Right lobe of liver (tissue), 4 donors: ENCODE data around the gene CACNA2D4.

Source experiments
- POLR2A ChIP-seq: fragments of 450-650 bp; IDR thresholded peaks from one replicate; pipeline ENCODE4 v1.6.1; 2017; ENCODE audit warnings: antibody characterized with exemption, mild to moderate bottlenecking
- TF ChIP-seq, protein P1 (sequence below), 4 donors: fragments of 200-600 bp in 3 of 4; fragments of 450-650 bp in 1 of 4; IDR thresholded peaks; one replicate each; pipeline versions ENCODE4 v1.5.1 to v1.8.0; 2016 to 2022; ENCODE audit warnings: antibody characterized with exemption in 4 of 4, mild to moderate bottlenecking in 2 of 4
- donor health status: DM: no; HTN: no; CAD: no.
- donor health status: DM: no; HTN: no; CAD: no.
- donor health status: DM: no; HTN: yes; CAD: no.

DNA sequence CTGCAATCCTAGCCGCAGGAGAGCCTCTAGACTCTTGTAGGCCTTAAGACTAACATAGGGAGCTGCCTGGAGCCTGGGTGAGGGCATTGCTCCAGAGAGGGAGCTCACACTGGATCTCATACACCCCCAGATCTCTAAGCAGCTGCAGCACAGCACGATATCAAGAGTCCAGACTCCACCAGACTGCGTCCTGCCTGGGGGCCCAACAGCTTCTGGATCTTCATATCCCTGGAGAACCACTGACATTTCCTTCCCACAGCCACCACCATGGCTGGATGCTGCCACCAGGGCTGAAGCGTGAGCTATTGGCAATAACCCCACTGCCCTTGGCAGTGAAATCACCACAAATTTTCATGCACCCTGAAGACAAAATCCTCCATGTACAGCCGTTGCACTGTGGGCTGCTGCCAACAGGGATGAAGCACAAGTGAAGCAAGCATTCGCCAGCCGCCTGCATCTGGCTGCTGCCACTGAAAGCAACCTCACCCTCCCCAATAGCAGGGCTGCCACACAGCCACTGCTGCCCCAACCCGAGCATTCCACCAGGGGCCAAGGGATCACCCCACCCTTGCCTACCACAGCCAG, 28.2 kb downstream of the CACNA2D4 start:
- TF ChIP-seq, protein P1, sequence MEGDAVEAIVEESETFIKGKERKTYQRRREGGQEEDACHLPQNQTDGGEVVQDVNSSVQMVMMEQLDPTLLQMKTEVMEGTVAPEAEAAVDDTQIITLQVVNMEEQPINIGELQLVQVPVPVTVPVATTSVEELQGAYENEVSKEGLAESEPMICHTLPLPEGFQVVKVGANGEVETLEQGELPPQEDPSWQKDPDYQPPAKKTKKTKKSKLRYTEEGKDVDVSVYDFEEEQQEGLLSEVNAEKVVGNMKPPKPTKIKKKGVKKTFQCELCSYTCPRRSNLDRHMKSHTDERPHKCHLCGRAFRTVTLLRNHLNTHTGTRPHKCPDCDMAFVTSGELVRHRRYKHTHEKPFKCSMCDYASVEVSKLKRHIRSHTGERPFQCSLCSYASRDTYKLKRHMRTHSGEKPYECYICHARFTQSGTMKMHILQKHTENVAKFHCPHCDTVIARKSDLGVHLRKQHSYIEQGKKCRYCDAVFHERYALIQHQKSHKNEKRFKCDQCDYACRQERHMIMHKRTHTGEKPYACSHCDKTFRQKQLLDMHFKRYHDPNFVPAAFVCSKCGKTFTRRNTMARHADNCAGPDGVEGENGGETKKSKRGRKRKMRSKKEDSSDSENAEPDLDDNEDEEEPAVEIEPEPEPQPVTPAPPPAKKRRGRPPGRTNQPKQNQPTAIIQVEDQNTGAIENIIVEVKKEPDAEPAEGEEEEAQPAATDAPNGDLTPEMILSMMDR (IDR thresholded peaks at IDR 0.05), result no peak
- TF ChIP-seq POLR2A, result no peak
